Glutamatergic neuron (in vitro differentiated cells): ENCODE data around the gene KRTAP5-6. TPM values are rescaled to one million over a fixed set of nuclear protein-coding genes. Genes with fewer than 3 reads are reported as not detected.
"Not testable (repeated sequence)": the region's sequence is repeated elsewhere in the genome, so short reads cannot be mapped to it uniquely, and the experiment has no call there.

Experiments
- DNase-seq: peaks from one replicate; pipeline ENCODE4 v3.0.0; 2022
- H3K27ac Mint-ChIP-seq: one replicate; pipeline ENCODE4 v1.8.0; 2020; ENCODE audit warnings: mild to moderate bottlenecking, mixed read lengths, inconsistent platforms; ENCODE audit not compliant: unreplicated experiment
- H3K27me3 Mint-ChIP-seq: one replicate; pipeline ENCODE4 v1.8.0; 2020; ENCODE audit warnings: mild to moderate bottlenecking, moderate library complexity, mixed read lengths, inconsistent platforms; ENCODE audit not compliant: unreplicated experiment
- H3K36me3 Mint-ChIP-seq: one replicate; pipeline ENCODE4 v1.8.0; 2020; ENCODE audit warnings: mild to moderate bottlenecking, mixed read lengths, inconsistent platforms; ENCODE audit not compliant: unreplicated experiment
- H3K4me1 Mint-ChIP-seq: one replicate; pipeline ENCODE4 v1.8.0; 2020; ENCODE audit warnings: mild to moderate bottlenecking, low read depth, mixed read lengths, inconsistent platforms; ENCODE audit not compliant: unreplicated experiment
- H3K4me3 Mint-ChIP-seq: one replicate; pipeline ENCODE4 v1.8.0; 2020; ENCODE audit warnings: mild to moderate bottlenecking, mixed read lengths, inconsistent platforms; ENCODE audit not compliant: unreplicated experiment
- H3K9me3 Mint-ChIP-seq: one replicate; pipeline ENCODE4 v1.8.0; 2020; ENCODE audit warnings: mild to moderate bottlenecking, moderate library complexity, mixed read lengths, inconsistent platforms; ENCODE audit not compliant: unreplicated experiment
- CTCF ChIP-seq: fragments of 200-600 bp; sonication (generic); IDR thresholded peaks from one replicate; pipeline ENCODE4 v1.5.0; 2021; ENCODE audit not compliant: partially characterized antibody, unreplicated experiment
- total RNA-seq: library from RNA; stranded (reverse); fragmentation: NEBNext Ultra II Directional; extraction: Animal tissue kit (Norgen Biotek cat#: 25700); gene quantifications from one replicate; pipeline ENCODE4 v1.2.1, GENCODE V29; 2021; ENCODE audit not compliant: unreplicated experiment

Gene KRTAP5-6
- total RNA-seq, 1 donor from 2014 or later, result not detected

DNA sequence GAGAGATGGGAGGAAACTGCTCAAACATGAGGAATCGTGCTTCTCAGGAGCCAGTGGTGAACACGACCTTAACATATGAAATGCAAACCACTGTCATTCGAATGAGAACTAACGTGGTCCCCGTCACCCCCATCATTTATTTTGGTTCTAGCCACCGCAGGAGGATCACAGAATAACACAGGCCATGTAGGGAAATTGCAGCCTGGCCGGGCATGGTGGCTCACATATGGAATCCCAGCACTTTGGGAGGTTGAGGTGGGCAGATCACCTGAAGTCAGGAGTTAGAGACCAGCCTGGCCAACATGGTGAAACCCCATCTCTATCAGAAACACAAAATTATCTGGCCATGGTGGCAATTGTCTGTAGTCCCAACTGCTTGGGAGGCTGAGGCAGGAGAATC, 40.3 kb upstream of the KRTAP5-6 start:
- no peak for DNase-seq
- Mint-ChIP-seq H3K27ac (no peak overlapping the region), H3K36me3 (no peaks in the 10 kb centered on the region), H3K27me3 (peaks cover 8% of the 10 kb centered on the region), H3K9me3 (peaks cover 3% of the 10 kb centered on the region), H3K4me1 (no peaks in the 10 kb centered on the region), H3K4me3 (no peak overlapping the region)
- TF ChIP-seq CTCF, result no peak

DNA sequence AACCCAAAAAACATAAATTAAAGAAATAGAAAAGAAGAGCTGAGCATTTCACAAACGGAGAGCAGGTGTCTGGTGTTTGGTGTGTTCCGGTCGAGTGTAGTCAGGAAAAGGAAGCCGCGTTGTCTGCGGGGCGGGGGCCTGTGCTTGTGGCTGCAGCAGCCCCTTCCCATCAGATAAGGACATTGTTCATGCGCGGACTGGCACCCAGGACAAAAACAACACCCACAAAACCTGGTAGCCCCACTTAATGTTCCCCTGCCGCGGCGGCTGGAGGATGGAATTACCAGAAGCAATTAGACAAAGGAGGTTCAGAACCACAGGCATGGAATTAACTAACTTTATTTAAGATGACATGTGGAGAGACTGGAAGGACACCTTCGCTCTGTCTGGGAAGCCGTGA, 37.5 kb upstream of the KRTAP5-6 start:
- no peak for TF ChIP-seq CTCF
- no peaks in the 10 kb centered on the region for H3K9me3 Mint-ChIP-seq
- no peaks in the 10 kb centered on the region for H3K4me1 Mint-ChIP-seq
- no peak for DNase-seq
- H3K36me3 Mint-ChIP-seq, result no peaks in the 10 kb centered on the region
- H3K27me3 Mint-ChIP-seq, result peaks cover 6% of the 10 kb centered on the region
- no peak overlapping the region for H3K27ac Mint-ChIP-seq
- H3K4me3 Mint-ChIP-seq, result no peak overlapping the region

- TF ChIP-seq CTCF, result no peak
- H3K9me3 Mint-ChIP-seq, result no peaks in the 10 kb centered on the region
- peaks cover 4% of the 10 kb centered on the region for H3K27me3 Mint-ChIP-seq
- no peaks in the 10 kb centered on the region for H3K36me3 Mint-ChIP-seq
- no peak for DNase-seq
- no peak overlapping the region for H3K27ac Mint-ChIP-seq
- H3K4me3 Mint-ChIP-seq, result no peak overlapping the region
- H3K4me1 Mint-ChIP-seq, result no peaks in the 10 kb centered on the region
Measured at GRCh38 chr11:1660111-1660867, 36.7 kb upstream of the KRTAP5-6 start.

GRCh38 chr11:1661454-1662269, 35.3 kb upstream of the KRTAP5-6 start:
- H3K4me1 Mint-ChIP-seq, DNase-seq, H3K4me3 Mint-ChIP-seq, H3K36me3 Mint-ChIP-seq, H3K27ac Mint-ChIP-seq, H3K9me3 Mint-ChIP-seq, H3K27me3 Mint-ChIP-seq: not testable (repeated sequence)

DNA sequence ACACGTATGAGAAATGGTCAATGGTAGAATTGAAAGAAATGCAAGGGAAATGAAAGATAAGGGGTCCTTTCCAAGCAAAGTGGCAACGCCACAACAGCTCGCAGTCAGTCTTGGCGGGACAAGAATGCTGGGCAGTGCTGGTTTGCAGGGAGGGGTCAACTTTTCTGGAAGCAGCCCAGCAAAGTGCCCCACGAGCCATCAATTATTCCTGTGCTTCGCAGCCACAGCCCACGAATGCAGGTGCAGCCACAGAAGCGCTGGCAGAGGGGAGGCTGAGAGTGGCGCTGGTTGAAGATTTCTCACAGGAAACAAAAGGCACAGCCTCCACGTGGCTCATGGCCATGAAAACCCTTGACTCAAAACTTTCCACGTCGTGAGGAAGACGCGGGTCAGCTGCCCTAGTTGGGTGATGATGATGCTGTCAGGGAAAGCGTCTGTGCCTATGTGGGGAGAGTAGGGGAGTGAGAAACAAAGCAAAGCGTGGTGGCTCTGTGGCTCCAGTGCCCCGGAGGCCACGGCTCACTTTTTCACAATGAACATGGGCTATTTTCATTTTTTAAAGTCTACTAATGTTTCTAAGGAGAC, 34.2 kb upstream of the KRTAP5-6 start:
- not testable (repeated sequence) for H3K9me3 Mint-ChIP-seq, H3K4me1 Mint-ChIP-seq, H3K27ac Mint-ChIP-seq, H3K4me3 Mint-ChIP-seq, H3K36me3 Mint-ChIP-seq, H3K27me3 Mint-ChIP-seq, DNase-seq

DNA sequence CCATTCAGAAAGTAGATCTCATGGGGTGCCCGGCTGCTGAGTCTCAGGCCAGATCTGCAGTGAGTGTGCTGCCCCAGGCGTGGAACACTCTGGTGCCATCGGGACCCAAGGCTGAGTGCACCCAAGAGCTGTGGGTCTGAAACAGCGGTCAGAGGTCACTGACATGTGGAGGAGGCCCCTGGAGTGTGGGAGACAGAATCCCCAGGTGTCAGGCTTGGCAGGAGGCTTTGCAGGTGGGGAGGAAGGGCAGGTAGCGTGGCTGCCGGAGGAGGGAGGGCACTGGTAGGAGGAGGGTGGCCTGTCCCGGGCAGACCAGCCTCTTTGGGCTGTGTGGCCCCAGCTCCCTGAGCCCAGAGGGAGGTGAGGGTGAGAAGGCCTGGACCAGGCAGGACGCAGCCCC, 31.7 kb upstream of the KRTAP5-6 start:
- Mint-ChIP-seq H3K27ac (no peak overlapping the region), H3K27me3 (peaks cover 1% of the 10 kb centered on the region), H3K36me3 (no peaks in the 10 kb centered on the region), H3K9me3 (no peaks in the 10 kb centered on the region), H3K4me3 (no peak overlapping the region), H3K4me1 (no peaks in the 10 kb centered on the region)
- no peak for DNase-seq
- no peak for TF ChIP-seq CTCF
